K562 (cell line): ENCODE data around the gene LRRC74B. TPM values are rescaled to one million over a fixed set of nuclear protein-coding genes. Genes with fewer than 3 reads are reported as not detected.

ENCODE experiments used
- ARID2 ChIP-seq: fragments of 450-650 bp; IDR thresholded peaks from 2 replicates; pipeline ENCODE4 v1.6.1; 2017; ENCODE audit warnings: antibody characterized with exemption, mild to moderate bottlenecking
- ATF7 ChIP-seq: fragments of 450-650 bp; IDR thresholded peaks from 2 replicates; pipeline ENCODE4 v1.7.1; 2014; ENCODE audit warnings: mild to moderate bottlenecking, moderate library complexity
- PCBP2 ChIP-seq: fragments of 200-400 bp; formaldehyde crosslinking; IDR thresholded peaks from 2 replicates; pipeline ENCODE4 v1.6.1; 2018; ENCODE audit warnings: low read length, low read depth, mild to moderate bottlenecking, moderate library complexity; ENCODE audit not compliant: poor library complexity, severe bottlenecking
- POLR3G ChIP-seq: IDR thresholded peaks from 2 replicates; pipeline ENCODE4 v1.6.1; 2011; ENCODE audit not compliant: insufficient read length, insufficient replicate concordance; ENCODE audit errors: extremely low read depth
- POU5F1 ChIP-seq: fragments of 150-350 bp; IDR thresholded peaks from 2 replicates; pipeline ENCODE4 v1.6.1; 2014; ENCODE audit warnings: borderline replicate concordance, low read length, low read depth, mild to moderate bottlenecking; ENCODE audit not compliant: partially characterized antibody
- SLC30A9 ChIP-seq: fragments of 250-450 bp; sonication (Bioruptor Pico); IDR thresholded peaks from 2 replicates; pipeline ENCODE4 v1.8.0; 2022; ENCODE audit warnings: mild to moderate bottlenecking, moderate library complexity
- SMARCB1 ChIP-seq: IDR thresholded peaks from 2 replicates; pipeline ENCODE4 v1.6.1; 2011; ENCODE audit warnings: improper control_type of control experiment, low read depth; ENCODE audit not compliant: insufficient read length
- SMARCC2 ChIP-seq: fragments of 450-650 bp; IDR thresholded peaks from 2 replicates; pipeline ENCODE4 v1.6.1; 2017; ENCODE audit warnings: antibody characterized with exemption, moderate library complexity, mild to moderate bottlenecking, low read depth
- ZBTB8A ChIP-seq: fragments of 450-650 bp; IDR thresholded peaks from 2 replicates; pipeline ENCODE4 v1.6.1; 2018; ENCODE audit warnings: mild to moderate bottlenecking, moderate library complexity; ENCODE audit not compliant: partially characterized antibody
- ZNF12 ChIP-seq: sonication (generic); formaldehyde crosslinking; IDR thresholded peaks from 2 replicates; pipeline ENCODE4 v1.4.0; 2020; ENCODE audit warnings: mild to moderate bottlenecking, missing genetic modification reagents
- ZNF134 ChIP-seq: fragments of 250-450 bp; sonication (Bioruptor Pico); conservative IDR thresholded peaks from 2 replicates; pipeline ENCODE4 v1.4.0; 2020
- polyA plus RNA-seq, 8 experiments: library from polyadenylated mRNA; depleted of rRNA in 4 of 8; stranded (reverse) in 5 of 8; unstranded in 3 of 8; fragments of >200 nt; fragmentation: Nextera tagmentation in 2 of 8; fragmentation: Illumina TruSeq in 1 of 8; extraction: Ambion mirVana in 2 of 8; extraction: Trizol in 1 of 8; gene quantifications; 2 replicates each; pipeline versions ENCODE4 v1.2.1 to v1.2.3, GENCODE V29; 2011 to 2014; ENCODE audit warnings: inconsistent platforms in 1 of 8, missing spikeins in 1 of 8
- total RNA-seq, 7 experiments: library from RNA; depleted of rRNA in 6 of 7; stranded (reverse); fragments of >200 nt in 6 of 7; fragmentation: Illumina TruSeq in 2 of 7; extraction: Trizol in 2 of 7; gene quantifications; 2 replicates each; pipeline versions ENCODE4 v1.2.1 to v1.2.3, GENCODE V29; 2011 to 2021; ENCODE audit warnings: low replicate concordance in 1 of 7
- TF ChIP-seq, protein P1 (sequence below): fragments of 250-450 bp; sonication (Bioruptor Pico); IDR thresholded peaks from 2 replicates; pipeline ENCODE4 v1.5.0; 2020; ENCODE audit warnings: mild to moderate bottlenecking, borderline replicate concordance
- TF ChIP-seq, protein P2 (sequence below): sonication (generic); formaldehyde crosslinking; IDR thresholded peaks from 2 replicates; pipeline ENCODE4 v1.8.1; 2023; ENCODE audit warnings: mild to moderate bottlenecking, missing genetic modification reagents
- TF ChIP-seq, protein P3 (sequence below): fragments of 250-450 bp; sonication (Bioruptor Pico); IDR thresholded peaks from 2 replicates; pipeline ENCODE4 v1.4.0; 2020; ENCODE audit warnings: mild to moderate bottlenecking, moderate library complexity, borderline replicate concordance
- TF ChIP-seq, protein P4 (sequence below), 3 experiments: IDR thresholded peaks in 2 of 3; conservative IDR thresholded peaks in 1 of 3; 2 replicates each; pipeline ENCODE4 v1.5.1; 2011 to 2012; ENCODE audit warnings: low read length in 3 of 3, mild to moderate bottlenecking in 3 of 3, control low read depth in 2 of 3, improper control_type of control experiment in 1 of 3, inconsistent platforms in 1 of 3, low read depth in 1 of 3, mixed read lengths in 1 of 3, moderate library complexity in 1 of 3; ENCODE audit not compliant: insufficient read depth in 2 of 3
- TF ChIP-seq, protein P5 (sequence below): fragments of 450-650 bp; IDR thresholded peaks from 2 replicates; pipeline ENCODE4 v1.7.0; 2016; ENCODE audit warnings: borderline replicate concordance

Gene LRRC74B
- total and polyA plus RNA-seq, 9 of the 15 experiments (the other 6 are each of a cell fraction or from before 2014, with no cell fraction given), result not detected

DNA sequence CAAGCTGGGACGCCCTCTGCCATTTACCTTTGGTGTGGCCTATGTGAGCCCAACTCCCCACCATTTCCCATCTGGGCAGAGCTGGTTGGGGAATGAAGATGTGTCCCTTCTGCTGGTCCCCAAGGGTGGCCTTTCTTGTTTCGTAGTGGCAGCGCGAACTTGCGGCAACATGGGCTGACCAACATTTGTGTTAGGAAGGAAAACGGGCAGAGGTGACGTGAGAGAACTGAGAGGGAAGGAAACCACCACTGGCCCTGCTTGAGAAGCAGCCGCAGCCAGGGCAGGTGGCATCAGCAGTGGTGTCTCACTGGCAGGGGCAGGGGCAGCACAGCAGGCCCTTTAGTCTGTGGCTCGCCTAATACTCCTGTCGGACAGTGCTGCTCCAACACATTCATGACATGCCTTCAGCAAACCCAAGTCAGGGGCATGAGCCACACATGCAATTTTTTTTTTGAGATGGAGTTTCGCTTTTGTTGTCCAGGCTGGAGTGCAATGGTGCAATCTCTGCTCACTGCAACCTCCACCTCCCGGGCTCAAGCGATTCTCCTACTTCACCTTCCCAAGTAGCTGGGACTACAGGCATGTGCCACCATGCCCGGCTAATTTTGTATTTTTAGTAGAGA is 29.9 kb downstream of the LRRC74B start (continued):
- TF ChIP-seq, protein P1, sequence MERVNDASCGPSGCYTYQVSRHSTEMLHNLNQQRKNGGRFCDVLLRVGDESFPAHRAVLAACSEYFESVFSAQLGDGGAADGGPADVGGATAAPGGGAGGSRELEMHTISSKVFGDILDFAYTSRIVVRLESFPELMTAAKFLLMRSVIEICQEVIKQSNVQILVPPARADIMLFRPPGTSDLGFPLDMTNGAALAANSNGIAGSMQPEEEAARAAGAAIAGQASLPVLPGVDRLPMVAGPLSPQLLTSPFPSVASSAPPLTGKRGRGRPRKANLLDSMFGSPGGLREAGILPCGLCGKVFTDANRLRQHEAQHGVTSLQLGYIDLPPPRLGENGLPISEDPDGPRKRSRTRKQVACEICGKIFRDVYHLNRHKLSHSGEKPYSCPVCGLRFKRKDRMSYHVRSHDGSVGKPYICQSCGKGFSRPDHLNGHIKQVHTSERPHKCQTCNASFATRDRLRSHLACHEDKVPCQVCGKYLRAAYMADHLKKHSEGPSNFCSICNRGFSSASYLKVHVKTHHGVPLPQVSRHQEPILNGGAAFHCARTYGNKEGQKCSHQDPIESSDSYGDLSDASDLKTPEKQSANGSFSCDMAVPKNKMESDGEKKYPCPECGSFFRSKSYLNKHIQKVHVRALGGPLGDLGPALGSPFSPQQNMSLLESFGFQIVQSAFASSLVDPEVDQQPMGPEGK (CRISPR knock-in tag), result no peak
- TF ChIP-seq POU5F1 (no peak), ATF7 (no peak), ARID2 (no peak), SLC30A9 (no peak), SMARCC2 (no peak), POLR3G (no peak), SMARCB1 (no peak), ZNF12 (no peak), ZBTB8A (no peak), PCBP2 (no peak), ZNF134 (CRISPR knock-in tag) (no peak)
- TF ChIP-seq, protein P2, sequence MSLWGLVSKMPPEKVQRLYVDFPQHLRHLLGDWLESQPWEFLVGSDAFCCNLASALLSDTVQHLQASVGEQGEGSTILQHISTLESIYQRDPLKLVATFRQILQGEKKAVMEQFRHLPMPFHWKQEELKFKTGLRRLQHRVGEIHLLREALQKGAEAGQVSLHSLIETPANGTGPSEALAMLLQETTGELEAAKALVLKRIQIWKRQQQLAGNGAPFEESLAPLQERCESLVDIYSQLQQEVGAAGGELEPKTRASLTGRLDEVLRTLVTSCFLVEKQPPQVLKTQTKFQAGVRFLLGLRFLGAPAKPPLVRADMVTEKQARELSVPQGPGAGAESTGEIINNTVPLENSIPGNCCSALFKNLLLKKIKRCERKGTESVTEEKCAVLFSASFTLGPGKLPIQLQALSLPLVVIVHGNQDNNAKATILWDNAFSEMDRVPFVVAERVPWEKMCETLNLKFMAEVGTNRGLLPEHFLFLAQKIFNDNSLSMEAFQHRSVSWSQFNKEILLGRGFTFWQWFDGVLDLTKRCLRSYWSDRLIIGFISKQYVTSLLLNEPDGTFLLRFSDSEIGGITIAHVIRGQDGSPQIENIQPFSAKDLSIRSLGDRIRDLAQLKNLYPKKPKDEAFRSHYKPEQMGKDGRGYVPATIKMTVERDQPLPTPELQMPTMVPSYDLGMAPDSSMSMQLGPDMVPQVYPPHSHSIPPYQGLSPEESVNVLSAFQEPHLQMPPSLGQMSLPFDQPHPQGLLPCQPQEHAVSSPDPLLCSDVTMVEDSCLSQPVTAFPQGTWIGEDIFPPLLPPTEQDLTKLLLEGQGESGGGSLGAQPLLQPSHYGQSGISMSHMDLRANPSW (CRISPR knock-in tag), result 0 out of 2 replicates have a peak, but pooled peaks have one; percentile 30
- TF ChIP-seq, protein P3, sequence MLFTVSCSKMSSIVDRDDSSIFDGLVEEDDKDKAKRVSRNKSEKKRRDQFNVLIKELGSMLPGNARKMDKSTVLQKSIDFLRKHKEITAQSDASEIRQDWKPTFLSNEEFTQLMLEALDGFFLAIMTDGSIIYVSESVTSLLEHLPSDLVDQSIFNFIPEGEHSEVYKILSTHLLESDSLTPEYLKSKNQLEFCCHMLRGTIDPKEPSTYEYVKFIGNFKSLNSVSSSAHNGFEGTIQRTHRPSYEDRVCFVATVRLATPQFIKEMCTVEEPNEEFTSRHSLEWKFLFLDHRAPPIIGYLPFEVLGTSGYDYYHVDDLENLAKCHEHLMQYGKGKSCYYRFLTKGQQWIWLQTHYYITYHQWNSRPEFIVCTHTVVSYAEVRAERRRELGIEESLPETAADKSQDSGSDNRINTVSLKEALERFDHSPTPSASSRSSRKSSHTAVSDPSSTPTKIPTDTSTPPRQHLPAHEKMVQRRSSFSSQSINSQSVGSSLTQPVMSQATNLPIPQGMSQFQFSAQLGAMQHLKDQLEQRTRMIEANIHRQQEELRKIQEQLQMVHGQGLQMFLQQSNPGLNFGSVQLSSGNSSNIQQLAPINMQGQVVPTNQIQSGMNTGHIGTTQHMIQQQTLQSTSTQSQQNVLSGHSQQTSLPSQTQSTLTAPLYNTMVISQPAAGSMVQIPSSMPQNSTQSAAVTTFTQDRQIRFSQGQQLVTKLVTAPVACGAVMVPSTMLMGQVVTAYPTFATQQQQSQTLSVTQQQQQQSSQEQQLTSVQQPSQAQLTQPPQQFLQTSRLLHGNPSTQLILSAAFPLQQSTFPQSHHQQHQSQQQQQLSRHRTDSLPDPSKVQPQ (CRISPR knock-in tag), result 0 out of 2 replicates have a peak, but pooled peaks have one; percentile 38
- TF ChIP-seq, protein P4, sequence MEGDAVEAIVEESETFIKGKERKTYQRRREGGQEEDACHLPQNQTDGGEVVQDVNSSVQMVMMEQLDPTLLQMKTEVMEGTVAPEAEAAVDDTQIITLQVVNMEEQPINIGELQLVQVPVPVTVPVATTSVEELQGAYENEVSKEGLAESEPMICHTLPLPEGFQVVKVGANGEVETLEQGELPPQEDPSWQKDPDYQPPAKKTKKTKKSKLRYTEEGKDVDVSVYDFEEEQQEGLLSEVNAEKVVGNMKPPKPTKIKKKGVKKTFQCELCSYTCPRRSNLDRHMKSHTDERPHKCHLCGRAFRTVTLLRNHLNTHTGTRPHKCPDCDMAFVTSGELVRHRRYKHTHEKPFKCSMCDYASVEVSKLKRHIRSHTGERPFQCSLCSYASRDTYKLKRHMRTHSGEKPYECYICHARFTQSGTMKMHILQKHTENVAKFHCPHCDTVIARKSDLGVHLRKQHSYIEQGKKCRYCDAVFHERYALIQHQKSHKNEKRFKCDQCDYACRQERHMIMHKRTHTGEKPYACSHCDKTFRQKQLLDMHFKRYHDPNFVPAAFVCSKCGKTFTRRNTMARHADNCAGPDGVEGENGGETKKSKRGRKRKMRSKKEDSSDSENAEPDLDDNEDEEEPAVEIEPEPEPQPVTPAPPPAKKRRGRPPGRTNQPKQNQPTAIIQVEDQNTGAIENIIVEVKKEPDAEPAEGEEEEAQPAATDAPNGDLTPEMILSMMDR (IDR thresholded peaks at IDR 0.05 in 2 of 3, conservative IDR thresholded peaks at IDR 0.05 in 1 of 3; ENCODE audit: insufficient read depth in 2 of 3, low read depth in 1 of 3, low read length in 3 of 3), result no peak
- TF ChIP-seq, protein P5, sequence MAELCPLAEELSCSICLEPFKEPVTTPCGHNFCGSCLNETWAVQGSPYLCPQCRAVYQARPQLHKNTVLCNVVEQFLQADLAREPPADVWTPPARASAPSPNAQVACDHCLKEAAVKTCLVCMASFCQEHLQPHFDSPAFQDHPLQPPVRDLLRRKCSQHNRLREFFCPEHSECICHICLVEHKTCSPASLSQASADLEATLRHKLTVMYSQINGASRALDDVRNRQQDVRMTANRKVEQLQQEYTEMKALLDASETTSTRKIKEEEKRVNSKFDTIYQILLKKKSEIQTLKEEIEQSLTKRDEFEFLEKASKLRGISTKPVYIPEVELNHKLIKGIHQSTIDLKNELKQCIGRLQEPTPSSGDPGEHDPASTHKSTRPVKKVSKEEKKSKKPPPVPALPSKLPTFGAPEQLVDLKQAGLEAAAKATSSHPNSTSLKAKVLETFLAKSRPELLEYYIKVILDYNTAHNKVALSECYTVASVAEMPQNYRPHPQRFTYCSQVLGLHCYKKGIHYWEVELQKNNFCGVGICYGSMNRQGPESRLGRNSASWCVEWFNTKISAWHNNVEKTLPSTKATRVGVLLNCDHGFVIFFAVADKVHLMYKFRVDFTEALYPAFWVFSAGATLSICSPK, result no peak
